Trophoblast cell (in vitro differentiated cells and primary cell): ENCODE results near the gene ZNF524.

Source experiments
- DNase-seq, 2 donors: peaks; one replicate each; pipeline ENCODE4 v3.0.0-alpha.2; 2016
- H2AFZ ChIP-seq: 2 replicates; pipeline ENCODE4 v1.6.1; 2013; ENCODE audit warnings: low read length, moderate library complexity, mild to moderate bottlenecking; ENCODE audit not compliant: insufficient read depth, poor library complexity
- H2AK5ac ChIP-seq: 2 replicates; pipeline ENCODE4 v1.6.1; 2013; ENCODE audit warnings: mild to moderate bottlenecking, low read length
- H2BK120ac ChIP-seq: 2 replicates; pipeline ENCODE4 v1.6.1; 2013; ENCODE audit warnings: low read length, mild to moderate bottlenecking, moderate library complexity; ENCODE audit not compliant: insufficient read depth, poor library complexity
- H2BK12ac ChIP-seq: 2 replicates; pipeline ENCODE4 v1.6.1; 2013; ENCODE audit warnings: mild to moderate bottlenecking, low read length, moderate library complexity
- H2BK5ac ChIP-seq: 2 replicates; pipeline ENCODE4 v1.6.1; 2013; ENCODE audit warnings: low read length, low read depth, moderate library complexity, mild to moderate bottlenecking; ENCODE audit not compliant: poor library complexity
- H3K14ac ChIP-seq: 2 replicates; pipeline ENCODE4 v1.6.1; 2013; ENCODE audit warnings: mild to moderate bottlenecking, low read length
- H3K18ac ChIP-seq: 2 replicates; pipeline ENCODE4 v1.6.1; 2013; ENCODE audit warnings: mild to moderate bottlenecking, low read length
- H3K23ac ChIP-seq: 2 replicates; pipeline ENCODE4 v1.6.1; 2013; ENCODE audit warnings: low read length
- H3K27ac ChIP-seq: 2 replicates; pipeline ENCODE4 v1.5.1; 2013; ENCODE audit warnings: low read depth, mild to moderate bottlenecking, inconsistent platforms, low read length, moderate library complexity
- H3K27me3 ChIP-seq: 2 replicates; pipeline ENCODE4 v1.6.1; 2013; ENCODE audit warnings: inconsistent platforms, mild to moderate bottlenecking, low read length, moderate library complexity; ENCODE audit not compliant: insufficient read depth
- H3K36me3 ChIP-seq, 2 experiments: 1 replicate in 1 of 2; 2 replicates in 1 of 2; pipeline ENCODE4 v1.6.1; 2013; ENCODE audit warnings: low read length in 2 of 2, mild to moderate bottlenecking in 2 of 2, moderate library complexity in 1 of 2; ENCODE audit not compliant: insufficient read depth in 2 of 2, control insufficient read depth in 1 of 2
- H3K4ac ChIP-seq: 2 replicates; pipeline ENCODE4 v1.6.1; 2013; ENCODE audit warnings: low read depth, mild to moderate bottlenecking, low read length, moderate library complexity
- H3K4me1 ChIP-seq, 2 experiments: 1 replicate in 1 of 2; 2 replicates in 1 of 2; pipeline ENCODE4 v1.6.1; 2013; ENCODE audit warnings: low read length in 2 of 2, mild to moderate bottlenecking in 2 of 2, moderate library complexity in 1 of 2; ENCODE audit not compliant: insufficient read depth in 2 of 2, control insufficient read depth in 1 of 2
- H3K4me2 ChIP-seq: 2 replicates; pipeline ENCODE4 v1.6.1; 2013; ENCODE audit warnings: inconsistent platforms, mild to moderate bottlenecking, low read length, moderate library complexity
- H3K4me3 ChIP-seq: 2 replicates; pipeline ENCODE4 v1.5.1; 2013; ENCODE audit warnings: mild to moderate bottlenecking, low read depth, low read length, inconsistent platforms
- H3K79me1 ChIP-seq: one replicate; pipeline ENCODE4 v1.6.1; 2013; ENCODE audit warnings: low read length
- H3K79me2 ChIP-seq: 2 replicates; pipeline ENCODE4 v1.6.1; 2013; ENCODE audit warnings: low read length, mild to moderate bottlenecking; ENCODE audit not compliant: control insufficient read depth, insufficient read depth, poor library complexity
- H3K9ac ChIP-seq: 2 replicates; pipeline ENCODE4 v1.6.1; 2013; ENCODE audit warnings: mild to moderate bottlenecking, low read length
- H3K9me3 ChIP-seq: 2 replicates; pipeline ENCODE4 v1.6.1; 2013; ENCODE audit warnings: low read depth, mild to moderate bottlenecking, control low read depth, inconsistent platforms, low read length; ENCODE audit not compliant: insufficient read depth
- H4K12ac ChIP-seq: 2 replicates; pipeline ENCODE4 v1.6.1; 2013; ENCODE audit warnings: low read depth, mild to moderate bottlenecking, low read length, moderate library complexity
- H4K8ac ChIP-seq: 2 replicates; pipeline ENCODE4 v1.6.1; 2013; ENCODE audit warnings: low read depth, mild to moderate bottlenecking, low read length, moderate library complexity
- H4K91ac ChIP-seq: one replicate; pipeline ENCODE4 v1.6.1; 2013; ENCODE audit warnings: low read depth, mild to moderate bottlenecking, low read length, moderate library complexity
- WGBS: extraction: QIAGEN DNeasy Blood & Tissue Kit; methylation state at CpG from one replicate; pipeline ENCODE4 v1.1.7; 2013; ENCODE audit warnings: missing lambda C conversion rate; ENCODE audit not compliant: insufficient read length, insufficient coverage; ENCODE audit errors: extremely low coverage; 5-methylcytosine and 5-hydroxymethylcytosine counted together

ZNF524 gene

DNA sequence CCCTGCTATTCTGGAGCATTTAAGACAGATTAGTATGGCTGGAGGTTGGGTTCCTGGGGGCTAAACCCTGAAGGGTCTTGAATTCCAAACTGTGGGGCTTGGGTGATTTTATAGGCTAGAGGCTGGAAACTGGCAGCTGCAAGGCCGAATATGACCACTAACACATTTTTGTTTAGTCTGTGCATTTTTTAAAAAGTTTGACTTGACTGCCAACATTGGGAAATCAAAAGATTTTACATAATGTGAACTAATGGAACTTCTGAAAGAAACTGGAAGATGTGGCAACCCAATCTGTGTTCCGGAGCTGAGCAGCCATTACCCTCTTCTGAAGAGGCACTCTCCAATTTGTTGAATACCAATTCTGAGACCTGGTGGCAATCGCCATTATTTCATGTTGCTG is 19.2 kb downstream of the ZNF524 start:
- no peak overlapping the region for H3K14ac ChIP-seq
- H4K8ac ChIP-seq: no peak overlapping the region
- H2BK5ac ChIP-seq: no peak overlapping the region
- no peak overlapping the region for H2BK120ac ChIP-seq
- H3K27me3 ChIP-seq: no peaks in the 10 kb centered on the region
- peaks cover 40 to 46% of the 10 kb centered on the region in 2 experiments for H3K36me3 ChIP-seq
- peaks cover under 1% of the 10 kb centered on the region for H3K79me1 ChIP-seq
- DNase-seq: peak in 1 of 2 donors; percentile 14
- H3K4me1 ChIP-seq: no peaks in the 10 kb centered on the region
- no peak overlapping the region for H3K4ac ChIP-seq
- H3K27ac ChIP-seq: no peak overlapping the region
- H3K9me3 ChIP-seq: peaks cover 13% of the 10 kb centered on the region
- H3K23ac ChIP-seq: no peak overlapping the region
- H3K79me2 ChIP-seq: peaks cover under 1% of the 10 kb centered on the region
- H3K4me2 ChIP-seq: no peak overlapping the region
- H2BK12ac ChIP-seq: no peak overlapping the region
- no peak overlapping the region for H3K9ac ChIP-seq
- H4K91ac ChIP-seq: no peak overlapping the region
- no CpG with 5 or more reads among the region's 3 CpGs for WGBS
- no peak overlapping the region for H2AK5ac ChIP-seq
- H3K18ac ChIP-seq: no peak overlapping the region
- no peak overlapping the region for H3K4me3 ChIP-seq
- H2AFZ ChIP-seq: no peak overlapping the region
- H4K12ac ChIP-seq: no peak overlapping the region

DNA sequence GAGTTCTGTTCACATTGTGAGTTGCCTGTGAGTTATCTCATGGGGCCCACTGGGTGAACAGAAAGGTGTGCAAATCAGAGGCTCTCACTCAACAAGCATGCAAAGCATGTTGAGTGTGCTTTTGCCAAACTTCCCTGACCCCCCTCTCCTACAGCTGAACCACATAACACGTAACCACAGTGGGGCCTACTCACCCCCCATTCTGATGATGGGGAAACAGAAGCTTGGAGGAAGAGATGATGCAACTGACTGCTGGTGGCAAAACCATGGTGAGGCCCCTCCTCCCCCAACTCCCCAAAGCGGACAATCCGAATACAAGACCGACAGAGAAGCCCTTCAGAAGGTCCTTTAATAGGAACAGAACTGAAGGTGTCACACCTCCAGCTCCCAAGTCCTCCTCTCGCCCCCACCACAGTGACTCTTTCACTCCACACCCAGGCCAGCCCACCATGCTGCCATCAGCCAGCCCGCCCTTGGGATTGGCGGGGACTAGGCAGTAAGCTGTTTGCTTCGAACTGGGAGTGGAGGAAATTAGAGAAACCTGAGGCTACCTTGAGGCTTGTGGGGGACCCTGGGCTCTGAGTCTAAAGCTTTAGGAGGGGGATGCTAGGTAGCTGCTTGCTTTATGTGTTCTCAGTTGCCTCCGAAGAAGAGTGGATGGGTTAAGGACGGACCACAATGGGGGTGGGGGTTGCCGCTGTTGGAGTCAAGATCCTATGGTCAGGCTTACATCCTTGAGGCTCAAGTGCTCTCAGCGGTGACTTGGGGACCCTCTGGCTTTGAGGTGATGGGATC is 20.5 kb downstream of the ZNF524 start:
- Histone ChIP-seq H3K79me1 (peaks cover 5% of the 10 kb centered on the region), H3K23ac (no peak overlapping the region), H3K9ac (no peak overlapping the region), H2BK5ac (no peak overlapping the region), H3K27me3 (no peaks in the 10 kb centered on the region), H3K4me1 (peaks cover 3% of the 10 kb centered on the region in 2 experiments), H3K79me2 (peaks cover 5% of the 10 kb centered on the region), H2BK12ac (no peak overlapping the region), H3K4me3 (no peak overlapping the region), H3K4ac (no peak overlapping the region), H3K36me3 (peaks cover 29 to 35% of the 10 kb centered on the region in 2 experiments), H2AFZ (no peak overlapping the region), H4K8ac (no peak overlapping the region), H3K9me3 (peaks cover 11% of the 10 kb centered on the region), H3K14ac (no peak overlapping the region), H4K91ac (no peak overlapping the region), H2BK120ac (no peak overlapping the region), H3K4me2 (no peak overlapping the region), H3K27ac (no peak overlapping the region), H4K12ac (no peak overlapping the region), H3K18ac (no peak overlapping the region), H2AK5ac (no peak overlapping the region)
- no peak for DNase-seq
- no CpG with 5 or more reads among the region's 12 CpGs for WGBS

DNA sequence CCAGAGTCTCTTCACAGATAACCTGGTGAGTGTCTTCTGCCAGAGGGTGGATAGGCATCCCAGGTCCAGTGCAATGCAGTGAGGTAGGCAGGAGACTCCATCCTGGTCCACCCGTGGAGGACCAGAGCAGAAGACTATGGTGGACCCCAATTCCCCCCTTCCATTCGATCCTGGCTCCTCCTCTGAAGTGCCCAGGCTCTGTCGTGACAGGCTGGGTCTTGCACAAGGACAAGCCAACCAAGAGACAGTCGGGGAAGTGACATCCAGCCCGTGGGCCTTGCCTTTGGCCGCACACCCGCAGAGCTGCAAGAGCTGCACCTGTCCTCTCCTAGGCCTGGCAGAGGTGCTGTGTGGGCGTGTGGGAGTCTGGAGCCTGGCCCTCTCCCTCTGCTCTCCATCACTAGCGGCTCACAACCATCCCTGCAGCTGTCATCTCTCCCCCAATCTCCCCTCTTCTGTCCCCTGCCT is 21.2 kb downstream of the ZNF524 start:
- Histone ChIP-seq H2BK120ac (no peak overlapping the region), H3K79me1 (peaks cover 5% of the 10 kb centered on the region), H3K14ac (no peak overlapping the region), H3K4me1 (peaks cover 3% of the 10 kb centered on the region in 2 experiments), H3K79me2 (peaks cover 5% of the 10 kb centered on the region), H4K12ac (no peak overlapping the region), H3K23ac (no peak overlapping the region), H3K4me2 (no peak overlapping the region), H3K9me3 (peaks cover 9% of the 10 kb centered on the region), H2AFZ (no peak overlapping the region), H3K18ac (no peak overlapping the region), H3K4ac (no peak overlapping the region), H3K27me3 (no peaks in the 10 kb centered on the region), H3K27ac (no peak overlapping the region), H3K9ac (no peak overlapping the region), H2AK5ac (no peak overlapping the region), H2BK12ac (no peak overlapping the region), H2BK5ac (no peak overlapping the region), H4K8ac (no peak overlapping the region), H4K91ac (no peak overlapping the region), H3K36me3 (peaks cover 23 to 29% of the 10 kb centered on the region in 2 experiments), H3K4me3 (no peak overlapping the region)
- no peak for DNase-seq
- no CpG with 5 or more reads among the region's 9 CpGs for WGBS

DNA sequence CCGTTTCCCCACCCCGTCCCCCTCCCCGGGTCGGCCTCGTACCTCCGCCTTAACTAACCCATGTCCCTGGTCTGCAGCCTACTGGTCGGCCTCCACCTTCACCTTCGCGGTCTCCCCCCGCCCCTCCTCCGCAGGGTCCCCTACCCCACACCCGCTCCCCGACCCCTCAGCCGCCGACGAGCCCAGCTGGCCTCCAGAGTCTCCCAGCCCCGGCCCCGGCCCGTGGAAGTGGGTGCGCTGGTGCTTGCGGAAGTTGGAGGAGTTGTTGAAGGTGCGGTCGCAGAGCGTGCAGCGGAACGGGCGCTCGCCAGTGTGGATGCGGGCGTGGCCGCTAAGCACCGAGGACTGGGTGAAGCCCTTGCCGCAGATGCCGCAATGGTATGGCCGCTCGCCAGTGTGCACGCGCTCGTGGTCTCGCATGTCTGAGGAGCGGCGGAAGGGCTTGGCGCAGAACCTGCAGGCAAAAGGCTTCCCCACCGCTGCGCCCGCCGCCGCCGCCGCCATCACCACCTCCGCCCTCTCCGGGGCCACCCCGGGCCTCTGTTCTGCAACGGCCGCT is 21.7 kb downstream of the ZNF524 start:
- Histone ChIP-seq H3K9me3 (peaks cover 8% of the 10 kb centered on the region), H2BK120ac (no peak overlapping the region), H3K9ac (no peak overlapping the region), H3K27ac (no peak overlapping the region), H2AK5ac (no peak overlapping the region), H3K79me2 (peaks cover 5% of the 10 kb centered on the region), H3K4me2 (no peak overlapping the region), H4K8ac (no peak overlapping the region), H3K27me3 (no peaks in the 10 kb centered on the region), H2AFZ (no peak overlapping the region), H3K4me3 (no peak overlapping the region), H3K23ac (no peak overlapping the region), H3K36me3 (peaks cover 18 to 24% of the 10 kb centered on the region in 2 experiments), H2BK5ac (no peak overlapping the region), H4K12ac (no peak overlapping the region), H3K4me1 (peaks cover 3% of the 10 kb centered on the region in 2 experiments), H3K4ac (no peak overlapping the region), H3K14ac (no peak overlapping the region), H4K91ac (no peak overlapping the region), H3K18ac (no peak overlapping the region), H3K79me1 (peaks cover 5% of the 10 kb centered on the region), H2BK12ac (no peak overlapping the region)
- DNase-seq: no peak
- no CpG with 5 or more reads among the region's 55 CpGs for WGBS
